Measurements from ENCODE around the gene FABP1.
A peak's percentile ranks its signal among the peaks of the same experiment; 100 is the strongest.

FABP1 gene

DNA sequence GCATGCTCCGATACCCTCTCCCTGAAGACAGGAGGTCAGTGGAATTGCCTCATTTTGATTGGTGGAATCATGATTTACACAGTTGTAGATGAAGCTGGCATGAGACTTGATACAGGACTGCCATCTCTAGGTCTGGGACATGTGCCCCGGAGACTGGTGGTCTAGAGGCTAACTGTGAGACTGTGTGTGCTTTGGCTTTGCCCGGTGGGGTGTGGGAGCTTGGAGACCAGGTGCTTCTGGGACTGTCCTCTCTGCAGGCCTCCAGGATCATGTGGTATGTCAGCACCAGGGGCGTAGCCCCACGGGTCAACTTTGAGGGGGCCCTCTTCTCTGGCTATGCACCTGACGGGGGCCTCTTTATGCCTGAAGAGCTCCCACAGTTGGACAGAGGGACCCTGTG, 45.0 kb upstream of the FABP1 start:
- no peaks in the 10 kb centered on the region for H4K20me1 ChIP-seq (ENCODE audit: insufficient read depth, low read length)
- no peak overlapping the region for H3K27ac ChIP-seq (ENCODE audit: low read length)
- H3K27me3 ChIP-seq (replicated peaks; ENCODE audit: insufficient read depth, low read length), result no peaks in the 10 kb centered on the region
- H2AFZ ChIP-seq (ENCODE audit: low read length), result no peak overlapping the region
- no peaks in the 10 kb centered on the region for H3K36me3 ChIP-seq (replicated peaks; ENCODE audit: insufficient read depth, low read length)
- no peak overlapping the region for H3K9ac ChIP-seq (ENCODE audit: low read length)
- TF ChIP-seq, protein P1, sequence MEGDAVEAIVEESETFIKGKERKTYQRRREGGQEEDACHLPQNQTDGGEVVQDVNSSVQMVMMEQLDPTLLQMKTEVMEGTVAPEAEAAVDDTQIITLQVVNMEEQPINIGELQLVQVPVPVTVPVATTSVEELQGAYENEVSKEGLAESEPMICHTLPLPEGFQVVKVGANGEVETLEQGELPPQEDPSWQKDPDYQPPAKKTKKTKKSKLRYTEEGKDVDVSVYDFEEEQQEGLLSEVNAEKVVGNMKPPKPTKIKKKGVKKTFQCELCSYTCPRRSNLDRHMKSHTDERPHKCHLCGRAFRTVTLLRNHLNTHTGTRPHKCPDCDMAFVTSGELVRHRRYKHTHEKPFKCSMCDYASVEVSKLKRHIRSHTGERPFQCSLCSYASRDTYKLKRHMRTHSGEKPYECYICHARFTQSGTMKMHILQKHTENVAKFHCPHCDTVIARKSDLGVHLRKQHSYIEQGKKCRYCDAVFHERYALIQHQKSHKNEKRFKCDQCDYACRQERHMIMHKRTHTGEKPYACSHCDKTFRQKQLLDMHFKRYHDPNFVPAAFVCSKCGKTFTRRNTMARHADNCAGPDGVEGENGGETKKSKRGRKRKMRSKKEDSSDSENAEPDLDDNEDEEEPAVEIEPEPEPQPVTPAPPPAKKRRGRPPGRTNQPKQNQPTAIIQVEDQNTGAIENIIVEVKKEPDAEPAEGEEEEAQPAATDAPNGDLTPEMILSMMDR (IDR thresholded peaks at IDR 0.05; ENCODE audit: low read length), result no peak
- no peak for TF ChIP-seq EZH2phosphoT487 (IDR thresholded peaks at IDR 0.05; ENCODE audit: low read length)
- no peak for TF ChIP-seq EZH2 (optimal IDR thresholded peaks at IDR 0.05; ENCODE audit: low read depth, low read length)
- H3K79me2 ChIP-seq (ENCODE audit: low read length), result no peaks in the 10 kb centered on the region
- H3K9me2 ChIP-seq (replicated peaks; ENCODE audit: insufficient read depth, low read length), result no peaks in the 10 kb centered on the region
- H3K4me2 ChIP-seq (ENCODE audit: low read depth, low read length), result no peak overlapping the region
- H3K9me3 ChIP-seq (replicated peaks; ENCODE audit: insufficient read depth, low read length), result no peaks in the 10 kb centered on the region
- peaks cover 28% of the 10 kb centered on the region for H3K4me1 ChIP-seq (ENCODE audit: low read length)
- H3K4me3 ChIP-seq (ENCODE audit: low read length), result no peak overlapping the region
- H3F3A ChIP-seq (ENCODE audit: insufficient read depth, low read length), result peaks cover 18% of the 10 kb centered on the region
- no peak for DNase-seq

DNA sequence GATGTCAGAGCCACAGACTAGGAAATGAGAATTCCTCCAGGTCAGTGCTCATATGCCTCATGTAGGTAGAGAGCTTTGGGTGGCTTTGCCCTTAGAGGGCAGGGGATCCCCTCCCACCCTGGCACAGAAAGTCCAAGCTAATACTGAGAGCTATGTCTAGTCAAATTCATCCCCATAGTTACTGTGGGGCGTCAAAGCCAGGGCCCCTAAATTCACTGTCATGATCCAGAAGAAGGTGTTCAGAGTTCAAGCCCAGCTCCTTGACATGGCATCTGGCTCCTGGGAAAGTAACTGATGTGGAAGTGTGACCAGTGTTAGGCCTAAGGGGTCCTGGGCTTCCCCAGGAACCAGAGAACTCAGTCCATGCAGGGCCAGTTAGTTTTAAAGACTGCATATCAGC, 44.1 kb upstream of the FABP1 start:
- Histone ChIP-seq H3K27me3 (replicated peaks; ENCODE audit: insufficient read depth, low read length) (no peaks in the 10 kb centered on the region), H3K4me2 (ENCODE audit: low read depth, low read length) (no peak overlapping the region), H3K27ac (ENCODE audit: low read length) (no peak overlapping the region), H3K4me1 (ENCODE audit: low read length) (peaks cover 19% of the 10 kb centered on the region), H4K20me1 (ENCODE audit: insufficient read depth, low read length) (no peaks in the 10 kb centered on the region), H2AFZ (ENCODE audit: low read length) (no peak overlapping the region), H3K9me2 (replicated peaks; ENCODE audit: insufficient read depth, low read length) (no peaks in the 10 kb centered on the region), H3K79me2 (ENCODE audit: low read length) (no peaks in the 10 kb centered on the region), H3K9me3 (replicated peaks; ENCODE audit: insufficient read depth, low read length) (no peaks in the 10 kb centered on the region), H3F3A (ENCODE audit: insufficient read depth, low read length) (peaks cover 12% of the 10 kb centered on the region), H3K9ac (ENCODE audit: low read length) (no peak overlapping the region), H3K4me3 (ENCODE audit: low read length) (no peak overlapping the region), H3K36me3 (replicated peaks; ENCODE audit: insufficient read depth, low read length) (no peaks in the 10 kb centered on the region)
- TF ChIP-seq EZH2 (optimal IDR thresholded peaks at IDR 0.05; ENCODE audit: low read depth, low read length), result no peak
- TF ChIP-seq EZH2phosphoT487 (IDR thresholded peaks at IDR 0.05; ENCODE audit: low read length), result no peak
- TF ChIP-seq, protein P1 (IDR thresholded peaks at IDR 0.05; ENCODE audit: low read length), result no peak
- no peak for DNase-seq

DNA sequence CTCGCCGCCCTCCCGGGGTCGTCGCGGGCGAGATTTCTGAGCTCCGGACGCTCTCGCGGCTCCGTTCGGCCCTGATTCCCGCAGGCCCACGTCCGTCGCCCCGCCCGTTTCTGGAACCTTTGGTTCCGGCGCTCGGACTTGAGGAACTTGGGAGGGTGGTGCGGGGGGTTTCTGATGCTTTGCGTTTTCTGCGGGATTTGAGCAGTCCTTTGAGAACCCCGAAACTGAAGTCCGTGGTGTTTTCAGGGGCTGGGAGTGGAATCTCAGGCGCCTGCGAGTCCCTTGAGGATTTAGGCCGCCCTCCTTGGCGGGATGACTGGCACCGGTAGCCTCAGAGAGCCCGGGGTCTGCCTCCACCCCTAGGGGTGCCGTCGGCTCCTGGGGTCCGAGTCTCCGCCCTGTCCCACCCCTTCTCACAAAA, 42.6 kb upstream of the FABP1 start:
- H3K4me1 ChIP-seq (ENCODE audit: low read length), result peaks cover 4% of the 10 kb centered on the region
- H3K9ac ChIP-seq (ENCODE audit: low read length), result no peak overlapping the region
- no peaks in the 10 kb centered on the region for H3K9me3 ChIP-seq (replicated peaks; ENCODE audit: insufficient read depth, low read length)
- H3K27ac ChIP-seq (ENCODE audit: low read length), result no peak overlapping the region
- TF ChIP-seq, protein P1 (IDR thresholded peaks at IDR 0.05; ENCODE audit: low read length), result no peak
- TF ChIP-seq EZH2 (optimal IDR thresholded peaks at IDR 0.05; ENCODE audit: low read depth, low read length) (no peak), EZH2phosphoT487 (IDR thresholded peaks at IDR 0.05; ENCODE audit: low read length) (no peak)
- no peaks in the 10 kb centered on the region for H3K9me2 ChIP-seq (replicated peaks; ENCODE audit: insufficient read depth, low read length)
- H3K79me2 ChIP-seq (ENCODE audit: low read length), result no peaks in the 10 kb centered on the region
- no peaks in the 10 kb centered on the region for H3K27me3 ChIP-seq (replicated peaks; ENCODE audit: insufficient read depth, low read length)
- H3F3A ChIP-seq (ENCODE audit: insufficient read depth, low read length), result no peaks in the 10 kb centered on the region
- no peak for DNase-seq
- H4K20me1 ChIP-seq (ENCODE audit: insufficient read depth, low read length), result no peaks in the 10 kb centered on the region
- peak overlapping the region; percentile 45; the same call in 1 of the 2 replicates for H3K4me3 ChIP-seq (ENCODE audit: low read length)
- H2AFZ ChIP-seq (ENCODE audit: low read length), result no peak overlapping the region
- peak overlapping the region; percentile 28; the same call in 1 of the 2 replicates for H3K4me2 ChIP-seq (ENCODE audit: low read depth, low read length)
- no peaks in the 10 kb centered on the region for H3K36me3 ChIP-seq (replicated peaks; ENCODE audit: insufficient read depth, low read length)

Data from MM.1S (cell line).